Brain microvascular endothelial cell (primary cell): Measurements from ENCODE around the gene VAV2.
A peak's percentile ranks its signal among the peaks of the same experiment; 100 is the strongest.

Source experiments
- DNase-seq: peaks from one replicate; pipeline ENCODE4 v3.0.0-alpha.2; 2020
- H3K27ac ChIP-seq: fragments of 250-450 bp; sonication (Bioruptor Pico); 2 replicates; pipeline ENCODE4 v1.5.1; 2020; ENCODE audit warnings: mild to moderate bottlenecking, moderate library complexity
- H3K27me3 ChIP-seq: fragments of 250-450 bp; sonication (Bioruptor Pico); replicated peaks from 2 replicates; pipeline ENCODE4 v1.5.1; 2020; ENCODE audit warnings: mild to moderate bottlenecking
- H3K36me3 ChIP-seq: fragments of 250-450 bp; sonication (Bioruptor Pico); replicated peaks from 2 replicates; pipeline ENCODE4 v1.5.1; 2020; ENCODE audit warnings: mild to moderate bottlenecking
- H3K4me3 ChIP-seq: 2 replicates; pipeline ENCODE4 v1.5.1; 2011; ENCODE audit warnings: low read depth, mild to moderate bottlenecking, control low read depth, low read length, moderate library complexity
- in situ Hi-C: cut with HindIII; loops from 2 replicates; pipeline ENCODE4 v1.10.0; 2017; ENCODE audit warnings: low sequenced_read_pairs, low pct_ligation_motif_present
- TF ChIP-seq, protein P1 (sequence below): IDR thresholded peaks from 2 replicates; pipeline ENCODE4 v1.5.1; 2011; ENCODE audit warnings: low read depth, mild to moderate bottlenecking, moderate library complexity, low read length, control low read depth, inconsistent platforms; ENCODE audit errors: missing control alignments

VAV2 gene

DNA sequence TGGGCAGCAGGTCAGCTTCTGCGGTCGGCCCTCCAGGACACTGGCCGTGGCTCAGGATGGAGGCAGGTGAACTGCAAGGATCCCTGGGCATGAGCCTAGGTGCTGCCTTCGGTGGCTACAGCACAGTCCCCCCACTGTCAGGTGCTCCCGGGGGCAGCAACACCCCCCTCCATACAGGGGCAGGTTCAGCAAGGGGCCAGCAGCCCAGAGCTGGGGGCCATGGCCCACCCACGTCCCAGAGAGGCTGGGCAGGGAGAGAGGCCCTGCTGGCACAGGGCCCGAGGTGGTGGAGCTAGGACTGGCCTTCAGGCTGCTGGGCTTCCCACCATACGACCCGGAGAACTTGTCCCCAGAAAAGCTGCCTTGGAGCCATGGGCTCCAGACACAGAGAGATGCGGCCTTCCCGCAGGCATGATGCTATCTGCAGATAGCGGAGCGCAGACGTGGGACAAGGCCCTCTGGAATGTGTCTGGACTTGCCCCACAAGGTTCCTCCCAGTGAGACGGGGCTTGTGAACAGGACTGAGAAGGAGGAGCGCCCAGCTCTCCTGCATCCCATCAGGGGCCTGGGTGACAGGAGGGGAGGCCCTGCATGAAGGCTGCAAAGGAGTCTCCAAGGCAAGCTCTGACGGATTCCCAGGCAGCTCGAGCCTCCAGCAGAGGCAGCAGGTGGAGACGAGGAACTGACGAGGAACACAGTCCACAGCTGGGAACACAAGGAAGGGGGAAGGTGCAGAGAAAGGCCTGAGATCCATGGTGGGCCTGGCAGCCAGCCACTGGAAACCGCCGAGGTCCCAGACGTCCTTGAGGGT is 111.1 kb downstream of the VAV2 start:
- Histone ChIP-seq H3K27ac (no peak overlapping the region), H3K36me3 (no peaks in the 10 kb centered on the region), H3K27me3 (no peaks in the 10 kb centered on the region), H3K4me3 (no peak overlapping the region)
- in situ Hi-C loops, result no loop called here
- TF ChIP-seq, protein P1, sequence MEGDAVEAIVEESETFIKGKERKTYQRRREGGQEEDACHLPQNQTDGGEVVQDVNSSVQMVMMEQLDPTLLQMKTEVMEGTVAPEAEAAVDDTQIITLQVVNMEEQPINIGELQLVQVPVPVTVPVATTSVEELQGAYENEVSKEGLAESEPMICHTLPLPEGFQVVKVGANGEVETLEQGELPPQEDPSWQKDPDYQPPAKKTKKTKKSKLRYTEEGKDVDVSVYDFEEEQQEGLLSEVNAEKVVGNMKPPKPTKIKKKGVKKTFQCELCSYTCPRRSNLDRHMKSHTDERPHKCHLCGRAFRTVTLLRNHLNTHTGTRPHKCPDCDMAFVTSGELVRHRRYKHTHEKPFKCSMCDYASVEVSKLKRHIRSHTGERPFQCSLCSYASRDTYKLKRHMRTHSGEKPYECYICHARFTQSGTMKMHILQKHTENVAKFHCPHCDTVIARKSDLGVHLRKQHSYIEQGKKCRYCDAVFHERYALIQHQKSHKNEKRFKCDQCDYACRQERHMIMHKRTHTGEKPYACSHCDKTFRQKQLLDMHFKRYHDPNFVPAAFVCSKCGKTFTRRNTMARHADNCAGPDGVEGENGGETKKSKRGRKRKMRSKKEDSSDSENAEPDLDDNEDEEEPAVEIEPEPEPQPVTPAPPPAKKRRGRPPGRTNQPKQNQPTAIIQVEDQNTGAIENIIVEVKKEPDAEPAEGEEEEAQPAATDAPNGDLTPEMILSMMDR, result no peak
- DNase-seq, result peak; percentile 32

DNA sequence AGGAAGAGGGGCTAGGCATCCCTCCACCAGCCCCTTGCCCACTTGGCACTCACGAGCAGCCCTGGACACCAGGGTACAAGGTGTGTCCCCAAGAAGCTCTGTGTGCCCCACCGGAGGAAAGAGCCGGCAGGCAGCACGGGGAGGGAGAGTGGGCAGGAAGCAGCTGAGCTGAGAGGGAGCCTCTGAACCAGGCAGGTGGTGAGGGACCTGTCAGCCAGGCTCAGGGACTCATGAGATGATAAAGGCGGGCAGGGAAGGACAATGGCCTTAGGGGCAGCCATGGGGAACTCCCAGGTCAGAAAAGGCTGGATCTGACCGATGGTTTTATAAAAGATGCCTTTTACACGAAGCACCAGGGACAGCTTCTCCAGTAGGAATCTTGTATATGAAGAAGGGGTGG is 112.0 kb downstream of the VAV2 start:
- H3K4me3 ChIP-seq, result no peak overlapping the region
- TF ChIP-seq, protein P1, result no peak
- no peak for DNase-seq
- no peak overlapping the region for H3K27ac ChIP-seq
- no peaks in the 10 kb centered on the region for H3K36me3 ChIP-seq
- no peaks in the 10 kb centered on the region for H3K27me3 ChIP-seq
- in situ Hi-C loops, result no loop called here

DNA sequence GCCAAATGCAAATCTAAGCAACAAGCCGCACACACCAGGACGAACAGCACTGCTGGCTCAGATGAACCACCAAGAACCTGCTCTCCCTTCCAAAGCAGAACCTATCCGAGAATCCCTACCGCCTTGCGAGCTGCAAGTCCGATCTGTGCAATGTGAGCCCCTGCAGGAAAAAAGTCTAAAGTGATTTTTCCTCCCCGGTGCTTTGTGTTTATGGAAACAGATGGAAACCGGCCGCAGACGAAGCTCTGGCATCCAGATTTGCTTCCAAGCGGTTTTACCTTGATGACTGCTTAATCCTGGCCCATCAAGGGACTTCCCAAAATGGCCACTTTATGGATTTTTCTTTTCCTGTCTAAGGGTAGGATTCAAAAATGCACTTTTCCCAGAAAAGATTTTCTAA is 112.5 kb downstream of the VAV2 start:
- in situ Hi-C loops, result no loop called here
- Histone ChIP-seq H3K4me3 (no peak overlapping the region), H3K27me3 (no peaks in the 10 kb centered on the region), H3K36me3 (no peaks in the 10 kb centered on the region), H3K27ac (no peak overlapping the region)
- TF ChIP-seq, protein P1, result no peak
- DNase-seq, result no peak

DNA sequence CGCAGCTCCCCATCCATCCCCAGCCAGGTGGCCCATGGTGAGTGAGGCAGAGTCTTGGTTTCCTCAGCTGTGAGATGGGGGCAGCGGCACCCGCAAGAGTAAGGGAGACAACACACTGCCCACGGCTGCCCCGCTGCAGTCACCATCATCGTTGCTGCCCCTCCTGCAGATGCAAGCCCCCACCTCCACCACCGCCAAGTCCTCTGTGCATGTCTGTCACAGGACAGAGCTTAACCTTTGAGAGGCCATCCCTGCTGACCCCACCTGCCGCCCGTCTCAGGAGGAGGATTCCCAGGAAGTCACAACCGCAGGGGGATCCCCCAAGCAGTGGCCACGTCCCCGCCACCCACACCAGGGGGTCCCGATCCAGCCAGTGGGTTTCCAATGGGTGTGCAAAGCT is 113.7 kb downstream of the VAV2 start:
- no peak for DNase-seq
- Histone ChIP-seq H3K36me3 (no peaks in the 10 kb centered on the region), H3K27me3 (no peaks in the 10 kb centered on the region), H3K4me3 (no peak overlapping the region), H3K27ac (no peak overlapping the region)
- TF ChIP-seq, protein P1, result no peak
- in situ Hi-C loops, result no loop called here

DNA sequence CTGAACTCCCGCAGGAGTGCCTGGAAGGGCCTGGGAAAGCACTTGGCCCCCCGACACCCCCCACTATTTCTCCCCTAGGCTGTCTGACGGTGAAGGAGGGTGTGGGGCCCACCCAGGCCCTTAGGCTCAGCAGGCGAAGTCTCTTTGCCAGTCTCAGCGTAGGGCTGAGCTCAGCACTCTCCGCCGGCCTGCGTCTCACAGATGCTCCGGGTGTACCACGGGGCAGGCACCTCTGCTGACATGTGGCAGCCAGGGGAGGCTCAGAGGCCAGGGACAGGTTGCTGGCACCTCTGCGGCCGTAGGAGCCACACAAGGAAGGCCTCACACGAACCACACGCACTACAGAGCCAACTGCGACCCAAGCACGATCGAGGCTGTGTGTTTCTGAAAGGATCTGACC is 114.2 kb downstream of the VAV2 start:
- DNase-seq, result no peak
- in situ Hi-C loops, result no loop called here
- no peak overlapping the region for H3K27ac ChIP-seq
- no peaks in the 10 kb centered on the region for H3K36me3 ChIP-seq
- no peaks in the 10 kb centered on the region for H3K27me3 ChIP-seq
- TF ChIP-seq, protein P1, result no peak
- H3K4me3 ChIP-seq, result no peak overlapping the region

DNA sequence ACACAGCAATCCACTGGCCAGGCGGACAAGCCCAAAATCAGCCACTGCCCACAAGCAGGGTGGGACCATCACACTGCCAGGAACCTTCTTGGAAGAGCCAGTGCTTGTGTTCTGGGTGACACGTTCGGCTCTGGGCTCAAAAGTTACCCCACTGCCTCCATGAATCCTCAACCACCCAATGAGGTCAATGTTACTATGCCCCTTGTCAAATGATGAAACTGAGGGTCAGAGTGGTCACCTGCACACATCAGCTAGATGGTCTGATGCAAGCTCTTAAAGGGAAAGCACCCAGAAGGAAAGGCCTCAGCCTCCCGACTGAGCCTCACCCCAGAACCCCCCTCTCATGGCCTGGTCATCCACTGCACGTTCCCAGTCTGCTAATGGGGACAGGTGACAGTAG is 114.8 kb downstream of the VAV2 start:
- DNase-seq, result no peak
- no peaks in the 10 kb centered on the region for H3K36me3 ChIP-seq
- TF ChIP-seq, protein P1, result no peak
- in situ Hi-C loops, result no loop called here
- H3K27me3 ChIP-seq, result no peaks in the 10 kb centered on the region
- H3K27ac ChIP-seq, result no peak overlapping the region
- no peak overlapping the region for H3K4me3 ChIP-seq
